ENCODE data around the gene ANKRD50. TPM values are rescaled to one million over a fixed set of nuclear protein-coding genes. Genes with fewer than 3 reads are reported as not detected.
A peak's percentile ranks its signal among the peaks of the same experiment; 100 is the strongest.

Gene ANKRD50
- total RNA-seq, 2 experiments from 2014 or later: 0.47 to 0.48 TPM

- H3K27ac Mint-ChIP-seq: no peak overlapping the region
- H3K9me3 Mint-ChIP-seq: no peaks in the 10 kb centered on the region
- H3K4me3 Mint-ChIP-seq: no peak overlapping the region
- no peaks in the 10 kb centered on the region for H3K4me1 Mint-ChIP-seq
- no peak for DNase-seq
- no peaks in the 10 kb centered on the region for H3K36me3 Mint-ChIP-seq
- H3K27me3 Mint-ChIP-seq: peaks cover 3% of the 10 kb centered on the region
Observed at GRCh38 chr4:124726269-124726668, 13.7 kb upstream of the ANKRD50 start.

GRCh38 chr4:124722071-124722470 is 9.5 kb upstream of the ANKRD50 start:
- no peak for DNase-seq
- peaks cover 3% of the 10 kb centered on the region for H3K27me3 Mint-ChIP-seq
- no peak overlapping the region for H3K4me3 Mint-ChIP-seq
- H3K4me1 Mint-ChIP-seq: no peaks in the 10 kb centered on the region
- H3K27ac Mint-ChIP-seq: no peak overlapping the region
- no peaks in the 10 kb centered on the region for H3K36me3 Mint-ChIP-seq
- H3K9me3 Mint-ChIP-seq: no peaks in the 10 kb centered on the region

GRCh38 chr4:124717101-124717500 is 4.6 kb upstream of the ANKRD50 start:
- Mint-ChIP-seq H3K9me3 (no peaks in the 10 kb centered on the region), H3K27me3 (no peaks in the 10 kb centered on the region), H3K36me3 (no peaks in the 10 kb centered on the region), H3K27ac (no peak overlapping the region), H3K4me3 (no peak overlapping the region), H3K4me1 (peaks cover 6% of the 10 kb centered on the region)
- DNase-seq: no peak

- H3K4me1 Mint-ChIP-seq: peaks cover 7% of the 10 kb centered on the region
- DNase-seq: peak; percentile 25
- no peaks in the 10 kb centered on the region for H3K27me3 Mint-ChIP-seq
- H3K4me3 Mint-ChIP-seq: peak overlapping the region; percentile 79
- peak overlapping the region; percentile 77 for H3K27ac Mint-ChIP-seq
- no peaks in the 10 kb centered on the region for H3K36me3 Mint-ChIP-seq
- H3K9me3 Mint-ChIP-seq: no peaks in the 10 kb centered on the region
Observed at GRCh38 chr4:124713185-124713592, 657 bp upstream of the ANKRD50 start.

- no peak for DNase-seq
- Mint-ChIP-seq H3K27ac (no peak overlapping the region), H3K4me3 (no peak overlapping the region), H3K36me3 (no peaks in the 10 kb centered on the region), H3K4me1 (peaks cover 7% of the 10 kb centered on the region), H3K9me3 (no peaks in the 10 kb centered on the region), H3K27me3 (no peaks in the 10 kb centered on the region)
Observed at GRCh38 chr4:124711471-124712371, 811 bp downstream of the ANKRD50 start.

- H3K4me3 Mint-ChIP-seq: no peak overlapping the region
- H3K27me3 Mint-ChIP-seq: no peaks in the 10 kb centered on the region
- no peaks in the 10 kb centered on the region for H3K9me3 Mint-ChIP-seq
- peaks cover 7% of the 10 kb centered on the region for H3K4me1 Mint-ChIP-seq
- DNase-seq: no peak
- no peaks in the 10 kb centered on the region for H3K36me3 Mint-ChIP-seq
- no peak overlapping the region for H3K27ac Mint-ChIP-seq
Observed at GRCh38 chr4:124710911-124711310, 1.6 kb downstream of the ANKRD50 start.

GRCh38 chr4:124710015-124710741 is 2.4 kb downstream of the ANKRD50 start:
- H3K9me3 Mint-ChIP-seq: no peaks in the 10 kb centered on the region
- H3K36me3 Mint-ChIP-seq: no peaks in the 10 kb centered on the region
- peaks cover 7% of the 10 kb centered on the region for H3K4me1 Mint-ChIP-seq
- H3K27me3 Mint-ChIP-seq: peaks cover under 1% of the 10 kb centered on the region
- no peak for DNase-seq
- H3K4me3 Mint-ChIP-seq: no peak overlapping the region
- no peak overlapping the region for H3K27ac Mint-ChIP-seq

- peaks cover 7% of the 10 kb centered on the region for H3K4me1 Mint-ChIP-seq
- H3K36me3 Mint-ChIP-seq: no peaks in the 10 kb centered on the region
- no peaks in the 10 kb centered on the region for H3K9me3 Mint-ChIP-seq
- no peak overlapping the region for H3K27ac Mint-ChIP-seq
- H3K4me3 Mint-ChIP-seq: no peak overlapping the region
- DNase-seq: no peak
- peaks cover 3% of the 10 kb centered on the region for H3K27me3 Mint-ChIP-seq
Observed at GRCh38 chr4:124708517-124709300, 3.8 kb downstream of the ANKRD50 start.

- Mint-ChIP-seq H3K27me3 (peaks cover 6% of the 10 kb centered on the region), H3K9me3 (no peaks in the 10 kb centered on the region), H3K36me3 (no peaks in the 10 kb centered on the region), H3K4me3 (no peak overlapping the region), H3K4me1 (peaks cover 2% of the 10 kb centered on the region), H3K27ac (no peak overlapping the region)
- no peak for DNase-seq
Observed at GRCh38 chr4:124705393-124705792, 7.1 kb downstream of the ANKRD50 start.

GRCh38 chr4:124703154-124703553 is 9.4 kb downstream of the ANKRD50 start:
- no peak for DNase-seq
- Mint-ChIP-seq H3K4me1 (no peaks in the 10 kb centered on the region), H3K27ac (no peak overlapping the region), H3K36me3 (no peaks in the 10 kb centered on the region), H3K4me3 (no peak overlapping the region), H3K9me3 (no peaks in the 10 kb centered on the region), H3K27me3 (peaks cover 6% of the 10 kb centered on the region)

GRCh38 chr4:124697441-124697840 is 15.1 kb downstream of the ANKRD50 start:
- H3K4me3 Mint-ChIP-seq: no peak overlapping the region
- no peaks in the 10 kb centered on the region for H3K4me1 Mint-ChIP-seq
- H3K27ac Mint-ChIP-seq: no peak overlapping the region
- peaks cover 2% of the 10 kb centered on the region for H3K36me3 Mint-ChIP-seq
- DNase-seq: no peak
- H3K27me3 Mint-ChIP-seq: peaks cover 3% of the 10 kb centered on the region
- H3K9me3 Mint-ChIP-seq: peaks cover 2% of the 10 kb centered on the region

GRCh38 chr4:124696182-124696581 is 16.4 kb downstream of the ANKRD50 start:
- H3K9me3 Mint-ChIP-seq: peaks cover 2% of the 10 kb centered on the region
- no peaks in the 10 kb centered on the region for H3K4me1 Mint-ChIP-seq
- no peak overlapping the region for H3K4me3 Mint-ChIP-seq
- no peak for DNase-seq
- peaks cover 2% of the 10 kb centered on the region for H3K36me3 Mint-ChIP-seq
- H3K27me3 Mint-ChIP-seq: peaks cover 3% of the 10 kb centered on the region
- no peak overlapping the region for H3K27ac Mint-ChIP-seq

GRCh38 chr4:124694946-124695598 is 17.5 kb downstream of the ANKRD50 start:
- Mint-ChIP-seq H3K4me3 (no peak overlapping the region), H3K36me3 (peaks cover 2% of the 10 kb centered on the region), H3K4me1 (no peaks in the 10 kb centered on the region), H3K27ac (no peak overlapping the region), H3K9me3 (peaks cover 2% of the 10 kb centered on the region), H3K27me3 (no peaks in the 10 kb centered on the region)
- no peak for DNase-seq

GRCh38 chr4:124694306-124694705 is 18.2 kb downstream of the ANKRD50 start:
- H3K27ac Mint-ChIP-seq: no peak overlapping the region
- peaks cover 2% of the 10 kb centered on the region for H3K9me3 Mint-ChIP-seq
- H3K36me3 Mint-ChIP-seq: peaks cover 2% of the 10 kb centered on the region
- H3K4me1 Mint-ChIP-seq: no peaks in the 10 kb centered on the region
- H3K4me3 Mint-ChIP-seq: no peak overlapping the region
- H3K27me3 Mint-ChIP-seq: no peaks in the 10 kb centered on the region
- DNase-seq: no peak
